Thyroid gland (tissue), 4 donors: ENCODE measurements around the gene TEKT2.

ENCODE experiments used
- POLR2A ChIP-seq, 2 donors: fragments of 450-650 bp; IDR thresholded peaks; one replicate each; pipeline ENCODE4 v1.6.1; 2017; ENCODE audit warnings: antibody characterized with exemption in 2 of 2, mild to moderate bottlenecking in 2 of 2, moderate library complexity in 1 of 2
- TF ChIP-seq, protein P1 (sequence below), 6 experiments: fragments of 200-600 bp in 3 of 6; fragments of 450-650 bp in 3 of 6; sonication (generic) in 3 of 6; IDR thresholded peaks; one replicate each; pipeline ENCODE4 v1.5.1; 2016 to 2019; ENCODE audit warnings: antibody characterized with exemption in 6 of 6, mild to moderate bottlenecking in 2 of 6, inconsistent platforms in 1 of 6, moderate library complexity in 1 of 6

DNA sequence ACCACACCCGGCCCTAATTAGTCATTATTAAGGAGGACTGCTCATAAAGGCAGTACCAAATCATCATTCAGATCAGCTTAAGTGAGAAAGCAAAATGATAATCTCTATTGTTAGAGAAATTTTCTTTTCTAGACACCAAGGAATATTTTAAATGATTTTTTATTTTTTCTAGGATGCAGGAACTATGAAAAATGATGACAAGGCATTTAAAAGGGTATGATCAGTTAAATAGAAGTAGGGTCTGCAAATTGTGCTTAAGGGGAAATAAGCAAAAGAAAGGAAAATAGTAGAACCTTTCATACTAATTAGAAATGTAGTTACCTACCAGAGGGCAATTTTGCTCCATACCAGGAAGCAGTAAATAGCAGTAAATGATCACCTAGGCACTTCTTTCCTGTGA is 21.6 kb upstream of the TEKT2 start:
- TF ChIP-seq, protein P1, sequence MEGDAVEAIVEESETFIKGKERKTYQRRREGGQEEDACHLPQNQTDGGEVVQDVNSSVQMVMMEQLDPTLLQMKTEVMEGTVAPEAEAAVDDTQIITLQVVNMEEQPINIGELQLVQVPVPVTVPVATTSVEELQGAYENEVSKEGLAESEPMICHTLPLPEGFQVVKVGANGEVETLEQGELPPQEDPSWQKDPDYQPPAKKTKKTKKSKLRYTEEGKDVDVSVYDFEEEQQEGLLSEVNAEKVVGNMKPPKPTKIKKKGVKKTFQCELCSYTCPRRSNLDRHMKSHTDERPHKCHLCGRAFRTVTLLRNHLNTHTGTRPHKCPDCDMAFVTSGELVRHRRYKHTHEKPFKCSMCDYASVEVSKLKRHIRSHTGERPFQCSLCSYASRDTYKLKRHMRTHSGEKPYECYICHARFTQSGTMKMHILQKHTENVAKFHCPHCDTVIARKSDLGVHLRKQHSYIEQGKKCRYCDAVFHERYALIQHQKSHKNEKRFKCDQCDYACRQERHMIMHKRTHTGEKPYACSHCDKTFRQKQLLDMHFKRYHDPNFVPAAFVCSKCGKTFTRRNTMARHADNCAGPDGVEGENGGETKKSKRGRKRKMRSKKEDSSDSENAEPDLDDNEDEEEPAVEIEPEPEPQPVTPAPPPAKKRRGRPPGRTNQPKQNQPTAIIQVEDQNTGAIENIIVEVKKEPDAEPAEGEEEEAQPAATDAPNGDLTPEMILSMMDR (IDR thresholded peaks at IDR 0.05): no peak
- TF ChIP-seq POLR2A (IDR thresholded peaks at IDR 0.05): no peak
